ENCODE data around the gene NNT. TPM values are rescaled to one million over a fixed set of nuclear protein-coding genes. Genes with fewer than 3 reads are reported as not detected.
"Not testable (repeated sequence)": the region's sequence is repeated elsewhere in the genome, so short reads cannot be mapped to it uniquely, and the experiment has no call there.

NNT gene
- total RNA-seq, 1 donor from 2014 or later: 67.3 TPM

DNA sequence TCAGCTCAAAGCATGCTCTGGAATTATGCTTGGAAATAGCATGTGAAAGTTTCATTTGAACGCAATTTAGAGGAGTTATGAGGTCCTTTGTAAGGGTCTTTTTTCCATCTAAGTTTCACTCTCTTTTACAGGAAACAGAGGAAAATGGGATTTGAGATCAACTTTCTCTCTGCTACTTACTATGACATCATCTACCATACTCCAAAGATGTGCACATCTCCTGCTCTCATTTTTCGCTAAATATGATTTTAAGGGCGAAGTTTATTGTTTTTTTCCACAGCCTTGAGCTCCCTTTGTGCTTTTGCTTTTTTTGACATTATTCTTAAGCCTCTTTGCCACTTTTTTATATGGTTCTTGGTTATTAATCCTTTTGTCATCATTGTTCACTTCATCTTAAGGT, 125.6 kb downstream of the NNT start:
- no peaks in the 10 kb centered on the region for H3K4me1 Mint-ChIP-seq (ENCODE audit: low read depth)
- no peaks in the 10 kb centered on the region for H3K9me3 Mint-ChIP-seq (ENCODE audit: low read depth)
- no peak overlapping the region for H3K4me3 Mint-ChIP-seq (ENCODE audit: low read depth)
- DNase-seq (ENCODE audit: low spot score, unreplicated experiment): no peak
- no peak overlapping the region for H3K27ac Mint-ChIP-seq
- TF ChIP-seq, protein P1, sequence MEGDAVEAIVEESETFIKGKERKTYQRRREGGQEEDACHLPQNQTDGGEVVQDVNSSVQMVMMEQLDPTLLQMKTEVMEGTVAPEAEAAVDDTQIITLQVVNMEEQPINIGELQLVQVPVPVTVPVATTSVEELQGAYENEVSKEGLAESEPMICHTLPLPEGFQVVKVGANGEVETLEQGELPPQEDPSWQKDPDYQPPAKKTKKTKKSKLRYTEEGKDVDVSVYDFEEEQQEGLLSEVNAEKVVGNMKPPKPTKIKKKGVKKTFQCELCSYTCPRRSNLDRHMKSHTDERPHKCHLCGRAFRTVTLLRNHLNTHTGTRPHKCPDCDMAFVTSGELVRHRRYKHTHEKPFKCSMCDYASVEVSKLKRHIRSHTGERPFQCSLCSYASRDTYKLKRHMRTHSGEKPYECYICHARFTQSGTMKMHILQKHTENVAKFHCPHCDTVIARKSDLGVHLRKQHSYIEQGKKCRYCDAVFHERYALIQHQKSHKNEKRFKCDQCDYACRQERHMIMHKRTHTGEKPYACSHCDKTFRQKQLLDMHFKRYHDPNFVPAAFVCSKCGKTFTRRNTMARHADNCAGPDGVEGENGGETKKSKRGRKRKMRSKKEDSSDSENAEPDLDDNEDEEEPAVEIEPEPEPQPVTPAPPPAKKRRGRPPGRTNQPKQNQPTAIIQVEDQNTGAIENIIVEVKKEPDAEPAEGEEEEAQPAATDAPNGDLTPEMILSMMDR (IDR thresholded peaks at IDR 0.05; ENCODE audit: unreplicated experiment): no peak
- H3K36me3 Mint-ChIP-seq (ENCODE audit: insufficient read depth): no peaks in the 10 kb centered on the region
- no peaks in the 10 kb centered on the region for H3K27me3 Mint-ChIP-seq

DNA sequence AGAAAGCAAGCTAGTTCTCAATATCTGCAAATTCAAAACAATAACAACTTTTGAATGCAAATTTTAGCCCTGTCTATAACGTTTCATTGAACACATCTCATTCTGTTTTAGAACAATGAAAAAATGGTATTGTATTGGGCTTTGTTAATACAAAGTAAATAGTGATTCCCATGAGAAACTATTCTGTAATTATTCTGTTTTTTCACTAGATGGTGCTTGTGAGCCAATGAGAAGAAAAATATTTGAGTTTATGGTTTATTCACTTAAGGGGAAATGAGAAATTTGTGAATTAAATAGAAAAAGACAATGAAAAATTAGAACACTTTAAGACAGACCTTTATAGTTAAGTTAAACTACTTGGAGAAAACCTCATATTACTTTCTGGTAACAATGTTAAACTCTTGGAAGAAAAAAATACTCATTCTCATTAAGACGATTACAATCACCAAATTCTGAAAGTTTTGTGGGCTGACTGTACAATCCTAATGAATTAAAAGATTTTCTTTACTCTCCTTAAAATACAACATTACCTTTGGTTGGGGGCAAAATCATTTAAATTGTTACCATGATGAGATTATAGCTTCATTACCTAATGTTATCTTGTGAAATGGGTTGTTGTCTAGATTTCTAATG, 127.0 kb downstream of the NNT start:
- TF ChIP-seq, protein P1 (IDR thresholded peaks at IDR 0.05; ENCODE audit: unreplicated experiment): peak; percentile 74
- no peaks in the 10 kb centered on the region for H3K36me3 Mint-ChIP-seq (ENCODE audit: insufficient read depth)
- no peaks in the 10 kb centered on the region for H3K4me1 Mint-ChIP-seq (ENCODE audit: low read depth)
- no peaks in the 10 kb centered on the region for H3K27me3 Mint-ChIP-seq
- DNase-seq (ENCODE audit: low spot score, unreplicated experiment): no peak
- H3K9me3 Mint-ChIP-seq (ENCODE audit: low read depth): no peaks in the 10 kb centered on the region
- no peak overlapping the region for H3K27ac Mint-ChIP-seq
- no peak overlapping the region for H3K4me3 Mint-ChIP-seq (ENCODE audit: low read depth)

DNA sequence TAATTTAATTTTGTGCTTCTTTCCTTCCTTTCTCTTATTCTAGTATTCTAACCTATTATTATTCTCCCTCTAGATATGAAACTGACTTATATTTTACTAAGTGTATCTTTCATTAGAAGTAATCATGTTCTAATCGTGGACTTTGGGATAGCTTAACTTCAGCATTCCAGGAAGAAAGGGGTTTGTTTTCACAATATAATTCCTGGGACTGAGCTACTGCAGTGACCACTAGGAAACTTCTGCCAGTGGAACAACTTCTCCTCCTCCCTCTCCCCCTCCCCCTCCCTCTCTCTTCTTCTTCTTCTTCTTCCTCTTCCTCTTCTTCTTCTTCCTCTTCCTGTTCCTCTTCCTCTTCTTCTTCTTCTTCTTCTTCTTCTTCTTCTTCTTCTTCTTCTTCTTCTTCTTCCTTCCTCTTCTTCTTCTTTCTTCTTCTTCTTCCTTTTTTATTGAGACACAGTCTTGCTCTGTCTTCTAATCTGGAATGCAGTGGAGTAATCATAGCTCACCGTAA, 127.9 kb downstream of the NNT start:
- H3K9me3 Mint-ChIP-seq (ENCODE audit: low read depth): no peaks in the 10 kb centered on the region
- TF ChIP-seq, protein P1 (IDR thresholded peaks at IDR 0.05; ENCODE audit: unreplicated experiment): no peak
- no peak overlapping the region for H3K4me3 Mint-ChIP-seq (ENCODE audit: low read depth)
- no peak for DNase-seq (ENCODE audit: low spot score, unreplicated experiment)
- H3K4me1 Mint-ChIP-seq (ENCODE audit: low read depth): no peaks in the 10 kb centered on the region
- H3K36me3 Mint-ChIP-seq (ENCODE audit: insufficient read depth): no peaks in the 10 kb centered on the region
- H3K27me3 Mint-ChIP-seq: no peaks in the 10 kb centered on the region
- H3K27ac Mint-ChIP-seq: no peak overlapping the region

DNA sequence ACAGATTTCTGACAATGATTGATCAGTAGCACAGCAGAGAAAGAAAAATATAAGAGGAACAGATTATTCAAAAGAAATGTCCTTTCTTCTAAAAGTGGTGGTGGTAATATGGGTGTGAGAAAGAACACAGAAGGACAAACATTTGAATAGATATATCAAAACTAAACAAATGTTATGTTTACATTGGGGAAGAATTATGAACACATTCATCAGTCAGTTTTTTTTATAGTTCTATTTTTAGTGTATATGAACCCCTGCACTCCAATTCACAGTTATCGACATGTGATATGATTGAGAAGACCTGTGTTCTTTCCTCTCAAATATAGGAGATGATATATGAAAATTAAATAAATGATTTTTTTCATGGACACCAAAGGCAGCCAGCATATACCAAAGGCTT, 128.6 kb downstream of the NNT start:
- Mint-ChIP-seq H3K4me3 (ENCODE audit: low read depth) (no peak overlapping the region), H3K27me3 (no peaks in the 10 kb centered on the region), H3K4me1 (ENCODE audit: low read depth) (no peaks in the 10 kb centered on the region), H3K27ac (no peak overlapping the region), H3K36me3 (ENCODE audit: insufficient read depth) (no peaks in the 10 kb centered on the region), H3K9me3 (ENCODE audit: low read depth) (no peaks in the 10 kb centered on the region)
- TF ChIP-seq, protein P1 (IDR thresholded peaks at IDR 0.05; ENCODE audit: unreplicated experiment): no peak
- DNase-seq (ENCODE audit: low spot score, unreplicated experiment): no peak

DNA sequence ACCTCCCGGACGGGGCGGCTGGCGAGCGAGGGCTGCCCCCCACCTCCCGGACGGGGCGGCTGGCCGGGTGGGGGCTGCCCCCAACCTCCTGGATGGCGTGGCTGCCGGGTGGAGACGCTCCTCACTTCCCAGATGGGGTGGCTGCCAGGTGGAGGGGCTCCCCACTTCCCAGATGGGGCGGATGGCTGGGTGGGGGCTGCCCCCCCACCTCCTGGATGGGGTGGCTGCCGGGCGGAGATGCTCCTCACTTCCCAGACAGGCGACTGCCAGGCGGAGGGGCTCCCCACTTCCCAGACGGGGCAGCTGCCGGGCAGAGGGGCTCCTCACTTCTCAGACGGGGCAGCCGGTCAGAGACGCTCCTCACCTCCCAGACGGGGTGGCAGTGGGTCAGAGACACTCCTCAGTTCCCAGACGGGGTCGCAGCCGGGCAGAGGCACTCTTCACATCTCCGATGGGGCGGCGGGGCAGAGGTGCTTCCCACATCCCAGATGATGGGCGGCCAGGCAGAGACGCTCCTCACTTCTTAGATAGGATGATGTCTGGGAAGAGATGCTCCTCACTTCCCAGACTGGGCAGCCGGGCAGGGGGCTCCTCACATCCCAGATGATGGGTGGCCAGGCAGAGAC, 143.1 kb downstream of the NNT start:
- H3K27ac Mint-ChIP-seq; H3K36me3 Mint-ChIP-seq (ENCODE audit: insufficient read depth); H3K4me1 Mint-ChIP-seq (ENCODE audit: low read depth); H3K27me3 Mint-ChIP-seq; H3K4me3 Mint-ChIP-seq (ENCODE audit: low read depth); DNase-seq (ENCODE audit: low spot score, unreplicated experiment): not testable (repeated sequence)
- H3K9me3 Mint-ChIP-seq (ENCODE audit: low read depth): peaks cover 17% of the 10 kb centered on the region

DNA sequence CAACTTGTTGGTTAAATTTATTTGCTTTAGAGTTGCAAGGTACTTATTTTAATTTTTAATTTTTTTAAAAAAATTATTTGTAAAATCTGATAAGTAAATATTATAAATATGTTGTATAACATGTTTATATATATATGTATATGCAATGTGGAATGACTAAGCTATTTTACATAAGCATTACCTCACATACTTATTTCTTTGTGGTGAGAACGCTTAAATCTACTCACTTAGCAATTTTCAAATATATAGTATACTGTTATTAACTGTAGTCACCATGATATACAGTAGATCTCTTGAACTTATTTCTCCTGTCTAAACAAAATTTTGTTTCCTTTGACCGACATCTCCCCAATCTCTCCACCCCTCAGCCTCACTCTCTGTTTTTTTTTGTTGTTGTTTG, 147.8 kb downstream of the NNT start:
- no peaks in the 10 kb centered on the region for H3K36me3 Mint-ChIP-seq (ENCODE audit: insufficient read depth)
- H3K27me3 Mint-ChIP-seq: no peaks in the 10 kb centered on the region
- H3K9me3 Mint-ChIP-seq (ENCODE audit: low read depth): peaks cover 24% of the 10 kb centered on the region
- TF ChIP-seq, protein P1 (IDR thresholded peaks at IDR 0.05; ENCODE audit: unreplicated experiment): no peak
- H3K4me3 Mint-ChIP-seq (ENCODE audit: low read depth): no peak overlapping the region
- no peaks in the 10 kb centered on the region for H3K4me1 Mint-ChIP-seq (ENCODE audit: low read depth)
- no peak overlapping the region for H3K27ac Mint-ChIP-seq
- no peak for DNase-seq (ENCODE audit: low spot score, unreplicated experiment)
